Mesothelial cell of epicardium (in vitro differentiated cells): ENCODE measurements around the gene SYT17. TPM values are rescaled to one million over a fixed set of nuclear protein-coding genes. Genes with fewer than 3 reads are reported as not detected.
A peak's percentile ranks its signal among the peaks of the same experiment; 100 is the strongest.

ENCODE experiments used
- DNase-seq, 2 experiments: peaks; one replicate each; pipeline ENCODE4 v3.0.0; 2021; ENCODE audit warnings: low spot score in 2 of 2; ENCODE audit not compliant: unreplicated experiment in 2 of 2
- H3K27ac Mint-ChIP-seq: 2 replicates; pipeline ENCODE4 v1.8.0; 2021; ENCODE audit warnings: mixed read lengths
- H3K27me3 Mint-ChIP-seq: 2 replicates; pipeline ENCODE4 v1.8.0; 2021; ENCODE audit warnings: low read depth, mixed read lengths
- H3K36me3 Mint-ChIP-seq: 2 replicates; pipeline ENCODE4 v1.8.0; 2021; ENCODE audit warnings: mixed read lengths
- H3K4me1 Mint-ChIP-seq: 2 replicates; pipeline ENCODE4 v1.8.0; 2021; ENCODE audit warnings: mixed read lengths
- H3K4me3 Mint-ChIP-seq: 2 replicates; pipeline ENCODE4 v1.8.0; 2021; ENCODE audit warnings: mild to moderate bottlenecking, moderate library complexity, mixed read lengths
- H3K9me3 Mint-ChIP-seq: 2 replicates; pipeline ENCODE4 v1.8.0; 2021; ENCODE audit warnings: mixed read lengths
- CTCF ChIP-seq: fragments of 200-600 bp; sonication (generic); IDR thresholded peaks from one replicate; pipeline ENCODE4 v1.5.0; 2021; ENCODE audit warnings: antibody characterized with exemption; ENCODE audit not compliant: unreplicated experiment
- total RNA-seq: library from RNA; stranded (reverse); gene quantifications from 3 replicates; pipeline ENCODE4 v1.2.1, GENCODE V29; 2021

The SYT17 gene
- total RNA-seq, 1 donor from 2014 or later, result 7.4 TPM

- H3K27me3 Mint-ChIP-seq, result no peaks in the 10 kb centered on the region
- DNase-seq, result no peak
- peak; percentile 32 for TF ChIP-seq CTCF
- H3K27ac Mint-ChIP-seq, result no peak overlapping the region
- H3K4me3 Mint-ChIP-seq, result no peak overlapping the region
- peaks cover 14% of the 10 kb centered on the region for H3K4me1 Mint-ChIP-seq
- peaks cover 32% of the 10 kb centered on the region for H3K36me3 Mint-ChIP-seq
- peaks cover 21% of the 10 kb centered on the region for H3K9me3 Mint-ChIP-seq
These were observed 55.5 kb downstream of the SYT17 start for GRCh38 chr16:19223235-19224170.

- H3K36me3 Mint-ChIP-seq, result peaks cover 30% of the 10 kb centered on the region
- TF ChIP-seq CTCF, result no peak
- no peak for DNase-seq
- H3K4me1 Mint-ChIP-seq, result peaks cover 22% of the 10 kb centered on the region
- no peak overlapping the region for H3K4me3 Mint-ChIP-seq
- no peaks in the 10 kb centered on the region for H3K27me3 Mint-ChIP-seq
- H3K27ac Mint-ChIP-seq, result no peak overlapping the region
- peaks cover 21% of the 10 kb centered on the region for H3K9me3 Mint-ChIP-seq
These were observed 57.6 kb downstream of the SYT17 start for GRCh38 chr16:19225651-19226050.

DNA sequence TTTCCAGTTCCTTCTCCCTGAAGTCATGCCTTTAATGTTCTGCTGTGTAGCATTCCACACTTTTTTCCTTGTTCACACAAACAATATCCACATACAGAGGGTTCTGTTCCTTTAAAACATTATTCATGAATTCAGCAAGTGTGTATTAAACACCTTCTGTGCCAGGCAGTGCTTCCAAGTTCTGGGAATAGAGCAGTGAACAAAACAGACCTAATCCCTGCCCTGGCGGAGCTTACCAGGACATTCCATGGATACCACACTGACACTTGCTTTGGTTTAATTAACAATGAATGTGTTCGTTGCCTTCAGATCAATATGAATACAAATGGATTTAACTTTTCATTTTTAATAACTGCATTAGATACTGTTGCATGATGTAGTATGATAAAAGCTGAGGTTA is 59.6 kb downstream of the SYT17 start:
- H3K36me3 Mint-ChIP-seq, result peaks cover 30% of the 10 kb centered on the region
- TF ChIP-seq CTCF, result no peak
- H3K4me3 Mint-ChIP-seq, result no peak overlapping the region
- H3K9me3 Mint-ChIP-seq, result peaks cover 21% of the 10 kb centered on the region
- peaks cover 22% of the 10 kb centered on the region for H3K4me1 Mint-ChIP-seq
- DNase-seq, result no peak
- peak overlapping the region; percentile 98 for H3K27ac Mint-ChIP-seq
- H3K27me3 Mint-ChIP-seq, result no peaks in the 10 kb centered on the region

GRCh38 chr16:19228052-19228451 is 60.0 kb downstream of the SYT17 start:
- no peak for DNase-seq
- Mint-ChIP-seq H3K4me3 (no peak overlapping the region), H3K27me3 (no peaks in the 10 kb centered on the region), H3K9me3 (peaks cover 21% of the 10 kb centered on the region), H3K36me3 (peaks cover 30% of the 10 kb centered on the region), H3K4me1 (peaks cover 22% of the 10 kb centered on the region), H3K27ac (peak overlapping the region; percentile 98)
- no peak for TF ChIP-seq CTCF

DNA sequence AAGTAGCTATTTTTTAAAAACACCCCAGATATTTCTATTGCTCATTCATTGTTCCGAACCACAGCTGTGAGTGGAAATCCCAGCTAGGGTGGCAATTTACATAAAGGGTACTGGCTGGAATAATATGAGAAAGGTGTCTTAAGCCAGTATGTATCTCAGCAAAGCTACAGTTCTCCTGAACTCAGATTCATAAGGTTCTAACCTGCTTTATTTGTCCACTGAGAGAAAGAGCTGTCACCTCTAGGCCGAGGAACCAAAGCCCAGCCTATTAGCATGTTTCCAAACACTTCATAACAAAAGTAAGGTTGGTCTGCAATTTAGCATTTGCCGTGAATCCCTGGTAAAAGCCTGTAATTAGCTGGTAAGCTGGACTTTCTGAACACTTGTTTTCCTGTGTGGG is 60.5 kb downstream of the SYT17 start:
- H3K9me3 Mint-ChIP-seq, result peaks cover 21% of the 10 kb centered on the region
- H3K27me3 Mint-ChIP-seq, result no peaks in the 10 kb centered on the region
- TF ChIP-seq CTCF, result no peak
- peaks cover 28% of the 10 kb centered on the region for H3K36me3 Mint-ChIP-seq
- no peak overlapping the region for H3K4me3 Mint-ChIP-seq
- peaks cover 22% of the 10 kb centered on the region for H3K4me1 Mint-ChIP-seq
- no peak for DNase-seq
- peak overlapping the region; percentile 84 for H3K27ac Mint-ChIP-seq
